ENCODE results near the gene CCDC138. TPM values are rescaled to one million over a fixed set of nuclear protein-coding genes. Genes with fewer than 3 reads are reported as not detected.

Gene CCDC138
- total RNA-seq, 4 donors from 2014 or later: 4.2 to 9.2 (median 6.5) TPM

DNA sequence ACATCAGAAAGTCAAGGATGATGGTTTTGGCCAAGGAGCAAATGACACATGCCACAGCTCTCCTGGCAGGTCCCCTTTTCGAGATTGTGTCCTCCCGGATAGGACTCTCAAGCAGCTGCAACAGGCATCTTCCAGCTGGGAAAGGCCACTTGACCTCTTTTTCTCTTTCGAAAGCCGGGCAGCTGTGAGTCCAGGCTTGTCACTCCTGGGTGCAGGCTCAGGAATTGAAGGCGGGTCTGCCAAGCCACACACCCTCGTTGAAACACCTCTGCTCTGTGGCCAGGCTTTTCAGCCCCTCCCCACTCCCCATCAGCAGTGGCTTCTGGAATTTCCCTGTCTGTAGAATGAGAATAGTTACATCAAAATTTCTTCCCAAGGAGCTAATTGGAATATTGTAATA lies 98.0 kb downstream of the CCDC138 start:
- TF ChIP-seq, protein P1, sequence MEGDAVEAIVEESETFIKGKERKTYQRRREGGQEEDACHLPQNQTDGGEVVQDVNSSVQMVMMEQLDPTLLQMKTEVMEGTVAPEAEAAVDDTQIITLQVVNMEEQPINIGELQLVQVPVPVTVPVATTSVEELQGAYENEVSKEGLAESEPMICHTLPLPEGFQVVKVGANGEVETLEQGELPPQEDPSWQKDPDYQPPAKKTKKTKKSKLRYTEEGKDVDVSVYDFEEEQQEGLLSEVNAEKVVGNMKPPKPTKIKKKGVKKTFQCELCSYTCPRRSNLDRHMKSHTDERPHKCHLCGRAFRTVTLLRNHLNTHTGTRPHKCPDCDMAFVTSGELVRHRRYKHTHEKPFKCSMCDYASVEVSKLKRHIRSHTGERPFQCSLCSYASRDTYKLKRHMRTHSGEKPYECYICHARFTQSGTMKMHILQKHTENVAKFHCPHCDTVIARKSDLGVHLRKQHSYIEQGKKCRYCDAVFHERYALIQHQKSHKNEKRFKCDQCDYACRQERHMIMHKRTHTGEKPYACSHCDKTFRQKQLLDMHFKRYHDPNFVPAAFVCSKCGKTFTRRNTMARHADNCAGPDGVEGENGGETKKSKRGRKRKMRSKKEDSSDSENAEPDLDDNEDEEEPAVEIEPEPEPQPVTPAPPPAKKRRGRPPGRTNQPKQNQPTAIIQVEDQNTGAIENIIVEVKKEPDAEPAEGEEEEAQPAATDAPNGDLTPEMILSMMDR (IDR thresholded peaks at IDR 0.05): no peak
- no peak for TF ChIP-seq POLR2A (IDR thresholded peaks at IDR 0.05)
- Histone ChIP-seq H3K4me1 (no peaks in the 10 kb centered on the region), H3K27me3 (no peaks in the 10 kb centered on the region), H3K9me3 (peaks cover 0 to 18% (median 8%) of the 10 kb centered on the region in 3 donors), H3K36me3 (no peaks in the 10 kb centered on the region), H3K27ac (no peak overlapping the region), H3K4me3 (no peak overlapping the region)
- 39 to 59% methylated on average over 5 of the region's 6 CpGs for WGBS, 2 donors
- DNase-seq: no peak
- intact Hi-C loops (cut with DNase I): no loop called here

DNA sequence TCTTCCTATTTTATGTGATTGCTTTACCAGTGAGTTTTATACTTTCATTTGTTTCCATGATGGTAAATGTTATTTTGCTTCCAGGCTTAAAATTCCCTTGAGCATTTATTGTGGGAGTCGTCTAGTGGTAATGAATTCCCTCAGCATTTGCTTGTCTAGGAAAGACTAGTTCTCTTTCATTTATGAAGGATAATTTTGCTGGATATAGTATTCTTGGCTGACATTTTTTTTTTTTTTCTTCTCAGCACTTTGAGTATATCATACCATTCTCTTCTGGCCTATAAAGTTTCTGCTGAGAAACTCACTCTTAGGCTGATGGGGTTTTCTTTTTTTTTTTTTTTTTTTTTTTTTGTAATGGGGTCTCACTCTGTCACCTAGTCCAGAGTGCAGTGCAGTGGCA lies 103.3 kb downstream of the CCDC138 start:
- no peak for DNase-seq
- WGBS, 2 donors: 95% methylated on average over 1 of the region's 1 CpG

DNA sequence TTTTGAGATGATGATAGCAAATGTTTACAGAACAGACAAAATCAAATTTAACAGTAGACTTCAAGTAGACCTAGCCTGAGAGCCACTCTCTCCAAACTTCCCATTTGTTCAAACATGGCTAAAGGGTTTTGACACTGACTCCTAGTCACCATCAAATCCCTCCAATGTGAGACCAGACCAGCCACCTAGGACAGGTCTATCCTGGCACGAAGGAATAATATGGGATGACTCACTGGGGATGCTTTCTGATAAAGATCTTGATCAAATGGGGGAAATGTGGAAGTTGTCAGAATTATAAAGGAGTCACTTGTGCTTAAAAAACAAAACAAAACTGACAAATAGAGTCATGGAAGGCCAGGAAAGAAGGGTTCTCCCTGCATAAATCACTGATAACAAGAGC lies 106.7 kb downstream of the CCDC138 start:
- WGBS, 2 donors: 63 to 100% methylated on average over 1 of the region's 1 CpG
- intact Hi-C loops (cut with DNase I): no loop called here
- H3K27ac ChIP-seq: no peak overlapping the region

More for the DNA sequence above, 103.3 kb downstream of the CCDC138 start:
- no peak for TF ChIP-seq POLR2A (IDR thresholded peaks at IDR 0.05)
- TF ChIP-seq, protein P1 (IDR thresholded peaks at IDR 0.05): no peak
- no peak overlapping the region for H3K27ac ChIP-seq
- intact Hi-C loops (cut with DNase I): no loop called here
- no peaks in the 10 kb centered on the region for H3K4me1 ChIP-seq
- H3K27me3 ChIP-seq: no peaks in the 10 kb centered on the region
- no peak overlapping the region for H3K4me3 ChIP-seq
- H3K36me3 ChIP-seq: peaks cover 0 to 18% (median 0%) of the 10 kb centered on the region in 3 donors
- peaks cover 0 to 22% (median 17%) of the 10 kb centered on the region in 3 donors for H3K9me3 ChIP-seq

DNA sequence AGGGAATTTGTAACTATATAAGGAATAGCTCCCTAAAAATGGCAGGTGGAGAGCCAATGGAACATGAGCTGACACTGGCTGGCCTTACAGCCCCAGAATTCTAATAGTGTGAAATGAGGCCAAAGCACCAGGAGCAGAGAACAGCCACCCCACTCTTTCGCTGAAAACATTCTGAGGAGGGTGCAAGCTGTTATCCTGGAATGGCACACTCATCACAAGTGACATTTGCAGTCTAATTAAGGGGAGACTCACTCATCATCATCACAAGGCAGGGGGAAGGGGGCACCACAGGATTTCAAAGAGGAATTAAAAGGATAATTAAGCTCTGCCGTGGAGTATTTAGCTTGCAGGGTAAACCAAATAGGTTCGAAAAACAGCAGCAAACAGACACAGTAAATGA lies 108.2 kb downstream of the CCDC138 start:
- 80 to 88% methylated on average over 3 of the region's 3 CpGs for WGBS, 2 donors
- peaks cover 0 to 8% (median 7%) of the 10 kb centered on the region in 3 donors for H3K9me3 ChIP-seq
- TF ChIP-seq POLR2A (IDR thresholded peaks at IDR 0.05): no peak
- TF ChIP-seq, protein P1 (IDR thresholded peaks at IDR 0.05): no peak
- intact Hi-C loops (cut with DNase I): no loop called here
- no peak overlapping the region for H3K27ac ChIP-seq
- no peaks in the 10 kb centered on the region for H3K4me1 ChIP-seq
- H3K36me3 ChIP-seq: peaks cover 0 to 40% (median 0%) of the 10 kb centered on the region in 3 donors
- no peak overlapping the region for H3K4me3 ChIP-seq
- DNase-seq: no peak
- no peaks in the 10 kb centered on the region for H3K27me3 ChIP-seq

More for the DNA sequence above, 106.7 kb downstream of the CCDC138 start:
- no peak for DNase-seq
- Histone ChIP-seq H3K27me3 (no peaks in the 10 kb centered on the region), H3K9me3 (peaks cover 0 to 15% (median 12%) of the 10 kb centered on the region in 3 donors), H3K36me3 (peaks cover 0 to 40% (median 0%) of the 10 kb centered on the region in 3 donors), H3K4me1 (no peaks in the 10 kb centered on the region), H3K4me3 (no peak overlapping the region)
- TF ChIP-seq, protein P1 (IDR thresholded peaks at IDR 0.05): no peak
- no peak for TF ChIP-seq POLR2A (IDR thresholded peaks at IDR 0.05)

DNA sequence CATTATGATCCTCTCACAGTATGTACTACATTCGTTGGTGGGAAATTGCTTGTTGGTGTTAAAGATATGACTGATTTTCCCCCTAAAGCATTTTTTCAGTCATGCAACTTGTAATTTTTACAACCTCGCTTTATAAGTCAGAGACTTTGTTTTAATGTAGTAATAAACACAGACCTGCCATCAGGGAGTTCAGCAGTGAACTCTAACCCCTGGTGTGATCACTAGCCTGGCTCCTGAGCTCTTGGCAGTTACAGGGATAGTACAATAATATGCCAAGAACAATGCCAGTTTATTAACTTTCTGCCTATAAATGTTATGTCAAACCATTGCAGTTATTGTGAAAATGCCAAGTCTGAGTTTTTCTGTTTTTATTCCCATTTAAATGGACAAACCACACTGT lies 108.6 kb downstream of the CCDC138 start:
- 84 to 96% methylated on average over 2 of the region's 2 CpGs for WGBS, 2 donors
- intact Hi-C loops (cut with DNase I): no loop called here
- no peak overlapping the region for H3K27ac ChIP-seq

More for the DNA sequence above, 108.6 kb downstream of the CCDC138 start:
- Histone ChIP-seq H3K4me3 (no peak overlapping the region), H3K36me3 (peaks cover 0 to 40% (median 0%) of the 10 kb centered on the region in 3 donors), H3K4me1 (no peaks in the 10 kb centered on the region), H3K9me3 (peaks cover 0 to 4% (median 3%) of the 10 kb centered on the region in 3 donors), H3K27me3 (no peaks in the 10 kb centered on the region)
- TF ChIP-seq POLR2A (IDR thresholded peaks at IDR 0.05): no peak
- TF ChIP-seq, protein P1 (IDR thresholded peaks at IDR 0.05): no peak
- no peak for DNase-seq
